Activated CD4-positive, alpha-beta memory T cell treated with anti-CD3 and anti-CD28 coated beads for 36 hours (primary cell): ENCODE measurements around the gene ATG4B. TPM values are rescaled to one million over a fixed set of nuclear protein-coding genes. Genes with fewer than 3 reads are reported as not detected.

Experiments
- CTCF ChIA-PET: fragments of 350-600 bp; sonication (Branson Sonifier 250); formaldehyde crosslinking; loops from one replicate; lab custom pipeline; 2021; ENCODE audit warnings: antibody characterized with exemption, inconsistent platforms; lab: Charles Lee
- POLR2A ChIA-PET: fragments of 350-600 bp; sonication (Branson Sonifier 250); formaldehyde crosslinking; loops from one replicate; lab custom pipeline; 2021; ENCODE audit warnings: antibody characterized with exemption; lab: Charles Lee
- DNase-seq: peaks from one replicate; pipeline ENCODE4 v3.0.0-alpha.2; 2020
- H3K27ac Mint-ChIP-seq: one replicate; pipeline ENCODE4 v1.8.0; 2021; ENCODE audit warnings: mixed read lengths
- H3K27me3 Mint-ChIP-seq: one replicate; pipeline ENCODE4 v1.8.0; 2021; ENCODE audit warnings: mixed read lengths
- H3K36me3 Mint-ChIP-seq: one replicate; pipeline ENCODE4 v1.8.0; 2021; ENCODE audit warnings: mixed read lengths
- H3K4me1 Mint-ChIP-seq: one replicate; pipeline ENCODE4 v1.8.0; 2021; ENCODE audit warnings: low read depth, mixed read lengths
- H3K4me3 Mint-ChIP-seq: one replicate; pipeline ENCODE4 v1.8.0; 2021; ENCODE audit warnings: mild to moderate bottlenecking, mixed read lengths
- H3K9me3 Mint-ChIP-seq: one replicate; pipeline ENCODE4 v1.8.0; 2021; ENCODE audit warnings: mixed read lengths
- intact Hi-C: fragments of 100-400 bp; cut with micrococcal nuclease; formaldehyde crosslinking; loops from one replicate; pipeline ENCODE4 v1.15.1; 2023
- total RNA-seq, 2 experiments: library from RNA; stranded (reverse); gene quantifications; one replicate each; pipeline ENCODE4 v1.2.3, GENCODE V29; 2021

The ATG4B gene
- total RNA-seq, 2 experiments from 2014 or later, result 85.0 to 85.9 TPM

- ChIA-PET CTCF (interaction anchor here (0.9 kb wide), 1 partner anchor 159 kb away, joined by 3 read pairs; no protein-coding TSS in a partner anchor), POLR2A (interaction anchor here (1.7 kb wide), 1 partner anchor 17 kb away, joined by 6 read pairs; the partner anchor contains the start of gene ING5)
- Mint-ChIP-seq H3K9me3 (peaks cover 2% of the 10 kb centered on the region), H3K36me3 (peaks cover 41% of the 10 kb centered on the region), H3K27me3 (no peaks in the 10 kb centered on the region), H3K4me3 (no peak overlapping the region), H3K27ac (no peak overlapping the region), H3K4me1 (no peaks in the 10 kb centered on the region)
- intact Hi-C loops, result no loop called here
- DNase-seq, result no peak
Measured at GRCh38 chr2:241719093-241719492, 81.6 kb downstream of the ATG4B start.

- POLR2A ChIA-PET, result no interaction called here
- peaks cover 46% of the 10 kb centered on the region for H3K36me3 Mint-ChIP-seq
Measured at GRCh38 chr2:241720099-241720498, 82.6 kb downstream of the ATG4B start.

GRCh38 chr2:241720560-241720959 is 83.1 kb downstream of the ATG4B start:
- Mint-ChIP-seq H3K4me3 (no peak overlapping the region), H3K36me3 (peaks cover 46% of the 10 kb centered on the region), H3K9me3 (peaks cover 2% of the 10 kb centered on the region), H3K4me1 (no peaks in the 10 kb centered on the region), H3K27ac (no peak overlapping the region), H3K27me3 (no peaks in the 10 kb centered on the region)
- DNase-seq, result no peak
- intact Hi-C loops, result no loop called here
- CTCF ChIA-PET, result no interaction called here
- POLR2A ChIA-PET, result no interaction called here

More at GRCh38 chr2:241720099-241720498, 82.6 kb downstream of the ATG4B start:
- Mint-ChIP-seq H3K4me3 (no peak overlapping the region), H3K4me1 (no peaks in the 10 kb centered on the region), H3K27me3 (no peaks in the 10 kb centered on the region), H3K27ac (no peak overlapping the region), H3K9me3 (peaks cover 2% of the 10 kb centered on the region)
- no peak for DNase-seq
- intact Hi-C loops, result no loop called here
- CTCF ChIA-PET, result no interaction called here

- ChIA-PET CTCF (interaction anchor here (1.3 kb wide), 1 partner anchor 157 kb away, joined by 4 read pairs; no protein-coding TSS in a partner anchor), POLR2A (interaction anchor here (0.6 kb wide), 1 partner anchor 7 kb away, joined by 3 read pairs; no protein-coding TSS in a partner anchor)
- Mint-ChIP-seq H3K36me3 (peaks cover 42% of the 10 kb centered on the region), H3K4me1 (no peaks in the 10 kb centered on the region), H3K9me3 (peaks cover 2% of the 10 kb centered on the region), H3K4me3 (no peak overlapping the region), H3K27ac (no peak overlapping the region), H3K27me3 (no peaks in the 10 kb centered on the region)
- intact Hi-C loops, result no loop called here
- DNase-seq, result no peak
Measured at GRCh38 chr2:241721852-241722251, 84.4 kb downstream of the ATG4B start.

- Mint-ChIP-seq H3K27me3 (no peaks in the 10 kb centered on the region), H3K36me3 (peaks cover 38% of the 10 kb centered on the region), H3K27ac (no peak overlapping the region), H3K4me1 (no peaks in the 10 kb centered on the region), H3K9me3 (peaks cover 2% of the 10 kb centered on the region), H3K4me3 (no peak overlapping the region)
- CTCF ChIA-PET, result interaction anchor here (1.6 kb wide), 1 partner anchor 155 kb away, joined by 6 read pairs; no protein-coding TSS in a partner anchor
- DNase-seq, result no peak
- POLR2A ChIA-PET, result no interaction called here
- intact Hi-C loops, result no loop called here
Measured at GRCh38 chr2:241722896-241723454, 85.5 kb downstream of the ATG4B start.

Other genes with a start within 250 kb of the ATG4B start
- 10 to 100 TPM; 97.9 to 99.1 TPM for gene STK25, start 129.1 kb upstream of the ATG4B start, total RNA-seq
- gene BOK, start 78.9 kb upstream of the ATG4B start, total RNA-seq, result under 1 TPM; 0.07 to 0.10 TPM
- 10 to 100 TPM; 43.7 to 44.5 TPM for gene THAP4, start 535 bp upstream of the ATG4B start, total RNA-seq
- 10 to 100 TPM; 85.9 to 88.7 TPM for gene DTYMK, start 49.1 kb downstream of the ATG4B start, total RNA-seq
- gene ING5, start 64.3 kb downstream of the ATG4B start, total RNA-seq, result 10 to 100 TPM; 35.7 to 36.6 TPM
- 10 to 100 TPM; 27.5 to 28.2 TPM for gene D2HGDH, start 96.9 kb downstream of the ATG4B start, total RNA-seq
- gene GAL3ST2, start 139.1 kb downstream of the ATG4B start, total RNA-seq, result under 1 TPM; 0.65 to 0.93 TPM
- under 1 TPM; 0.31 to 0.36 TPM for gene NEU4, start 171.5 kb downstream of the ATG4B start, total RNA-seq
- gene PDCD1, start 221.2 kb downstream of the ATG4B start, total RNA-seq, result 10 to 100 TPM; 47.4 to 47.6 TPM
- under 1 TPM; 0.10 to 0.12 TPM for gene RTP5, start 232.0 kb downstream of the ATG4B start, total RNA-seq